HG03558 (cell line): ENCODE results near the gene TTC19.
"Not testable (repeated sequence)": the region's sequence is repeated elsewhere in the genome, so short reads cannot be mapped to it uniquely, and the experiment has no call there.

ENCODE experiments used
- ATAC-seq: cut with Tn5 transposase; IDR thresholded peaks from one replicate; pipeline ENCODE4 v1.9.1; 2021; ENCODE audit warnings: moderate number of reproducible peaks; ENCODE audit not compliant: unreplicated experiment; ENCODE audit errors: extremely low read depth

TTC19 gene

GRCh38 chr17:16025202-16025601 lies 25.6 kb downstream of the TTC19 start:
- ATAC-seq, result no peak

- ATAC-seq, result no peak
Observed at GRCh38 chr17:16026895-16027294, 27.3 kb downstream of the TTC19 start.

- no peak for ATAC-seq
Observed at GRCh38 chr17:16027708-16028584, 28.3 kb downstream of the TTC19 start.

- no peak for ATAC-seq
Observed at GRCh38 chr17:16033729-16034349, 34.2 kb downstream of the TTC19 start.

- ATAC-seq, result no peak
Observed at GRCh38 chr17:16036261-16036660, 36.6 kb downstream of the TTC19 start.

- ATAC-seq, result no peak
Observed at GRCh38 chr17:16037636-16038035, 38.0 kb downstream of the TTC19 start.

- no peak for ATAC-seq
Observed at GRCh38 chr17:16040710-16041251, 41.2 kb downstream of the TTC19 start.

GRCh38 chr17:16044487-16044886 lies 44.9 kb downstream of the TTC19 start:
- ATAC-seq, result no peak

GRCh38 chr17:16046966-16047365 lies 47.3 kb downstream of the TTC19 start:
- no peak for ATAC-seq

- no peak for ATAC-seq
Observed at GRCh38 chr17:16048811-16049449, 49.3 kb downstream of the TTC19 start.

GRCh38 chr17:16050844-16051243 lies 51.2 kb downstream of the TTC19 start:
- ATAC-seq, result no peak

- no peak for ATAC-seq
Observed at GRCh38 chr17:16052486-16052885, 52.9 kb downstream of the TTC19 start.

GRCh38 chr17:16055139-16055538 lies 55.5 kb downstream of the TTC19 start:
- ATAC-seq, result not testable (repeated sequence)

- ATAC-seq, result no peak
Observed at GRCh38 chr17:16061631-16062030, 62.0 kb downstream of the TTC19 start.

GRCh38 chr17:16066125-16066524 lies 66.5 kb downstream of the TTC19 start:
- ATAC-seq, result no peak

GRCh38 chr17:16068323-16068722 lies 68.7 kb downstream of the TTC19 start:
- ATAC-seq, result no peak

GRCh38 chr17:16072031-16072430 lies 72.4 kb downstream of the TTC19 start:
- ATAC-seq, result no peak

GRCh38 chr17:16073845-16074244 lies 74.2 kb downstream of the TTC19 start:
- ATAC-seq, result no peak

GRCh38 chr17:16074423-16074822 lies 74.8 kb downstream of the TTC19 start:
- no peak for ATAC-seq

GRCh38 chr17:16075949-16076348 lies 76.3 kb downstream of the TTC19 start:
- no peak for ATAC-seq
